GM12878 (cell line): ENCODE data around the gene LIF. TPM values are rescaled to one million over a fixed set of nuclear protein-coding genes. Genes with fewer than 3 reads are reported as not detected.

Source experiments
- ATAC-seq: fragments of 200-7000 bp; cut with Tn5 transposase; 3 replicates; pipeline ENCODE4 v1.9.1; 2020; ENCODE audit warnings: mild to moderate bottlenecking, moderate library complexity
- BruUV-seq: library from RNA; stranded (reverse); fragments of 400-500 nt; replicated peaks from 2 replicates; lab custom pipeline; 2021; lab: Mats Ljungman, UMichigan
- CTCF ChIA-PET: fragments of 300-600 bp; sonication (Branson Sonifier 250); formaldehyde crosslinking; extraction: SDS; loops from one replicate; lab custom pipeline; 2021; ENCODE audit warnings: inconsistent platforms; lab: Yijun Ruan, JAX
- POLR2A ChIA-PET: fragments of 350-600 bp; formaldehyde crosslinking; extraction: SDS; loops from one replicate; lab custom pipeline; 2021; ENCODE audit warnings: inconsistent platforms; lab: Charles Lee
- RAD21 ChIA-PET: fragments of 300-600 bp; sonication (Branson Sonifier 250); formaldehyde crosslinking; loops from one replicate; lab custom pipeline; 2023; ENCODE audit warnings: antibody characterized with exemption; ENCODE audit not compliant: unreplicated experiment; lab: Charles Lee
- SMC1A ChIA-PET: fragments of 300-600 bp; sonication (Branson Sonifier 250); formaldehyde crosslinking; loops from one replicate; lab custom pipeline; 2023; ENCODE audit not compliant: unreplicated experiment, uncharacterized antibody; lab: Charles Lee
- DNase-seq: peaks from one replicate; pipeline ENCODE4 v3.0.0-alpha.2; 2011; ENCODE audit warnings: low read depth, low spot score
- FAIRE-seq: peaks from 3 replicates; lab custom pipeline; 2011; peaks lifted over from hg19 to GRCh38; lab: Jason Lieb, UNC
- H2AFZ ChIP-seq: 2 replicates; pipeline ENCODE4 v1.6.0; 2011; ENCODE audit warnings: low read depth, low read length, control low read depth; ENCODE audit not compliant: control insufficient read depth
- H3K27ac ChIP-seq: 2 replicates; pipeline ENCODE4 v1.5.1; 2011; ENCODE audit warnings: control low read depth; ENCODE audit not compliant: control insufficient read depth, insufficient read depth
- H3K27me3 ChIP-seq, 2 experiments: replicated peaks in 1 of 2; 2 replicates each; pipeline versions ENCODE4 v1.6.0 to v1.6.1; 2011; ENCODE audit warnings: low read length in 1 of 2; ENCODE audit not compliant: control insufficient read depth in 2 of 2, insufficient read depth in 2 of 2
- H3K36me3 ChIP-seq, 2 experiments: 2 replicates each; pipeline ENCODE4 v1.5.1; 2011; ENCODE audit warnings: low read length in 1 of 2; ENCODE audit not compliant: control insufficient read depth in 2 of 2, insufficient read depth in 2 of 2
- H3K4me1 ChIP-seq: 2 replicates; pipeline ENCODE4 v1.6.1; 2011; ENCODE audit warnings: mild to moderate bottlenecking, low read length, moderate library complexity, mixed read lengths; ENCODE audit not compliant: control insufficient read depth, insufficient read depth
- H3K4me2 ChIP-seq: 2 replicates; pipeline ENCODE4 v1.6.0; 2011; ENCODE audit warnings: control low read depth; ENCODE audit not compliant: control insufficient read depth, insufficient read depth
- H3K4me3 ChIP-seq: fragments of 200-600 bp; sonication (generic); 2 replicates; pipeline ENCODE4 v1.5.1; 2016
- H3K79me2 ChIP-seq: 2 replicates; pipeline ENCODE4 v1.6.0; 2011; ENCODE audit warnings: low read length; ENCODE audit not compliant: control insufficient read depth, insufficient read depth
- H3K9ac ChIP-seq: 2 replicates; pipeline ENCODE4 v1.8.0; 2011; ENCODE audit warnings: low read length, control low read depth, mixed read lengths; ENCODE audit not compliant: control insufficient read depth, insufficient read depth
- H3K9me3 ChIP-seq: replicated peaks from 3 replicates; pipeline ENCODE4 v1.5.1; 2011; ENCODE audit warnings: mild to moderate bottlenecking, low read length; ENCODE audit not compliant: control insufficient read depth, insufficient read depth
- H4K20me1 ChIP-seq: 2 replicates; pipeline ENCODE4 v1.6.0; 2011; ENCODE audit not compliant: control insufficient read depth, insufficient read depth
- BCL3 ChIP-seq: IDR thresholded peaks from 2 replicates; pipeline ENCODE4 v1.6.1; 2011; ENCODE audit warnings: borderline replicate concordance, low read depth, mild to moderate bottlenecking, moderate library complexity, low read length; ENCODE audit not compliant: insufficient read depth, poor library complexity, severe bottlenecking
- ESRRA ChIP-seq: IDR thresholded peaks from 2 replicates; pipeline ENCODE4 v1.6.1; 2012; ENCODE audit warnings: mild to moderate bottlenecking, low read length, improper control_type of control experiment
- HDGF ChIP-seq: fragments of 450-650 bp; IDR thresholded peaks from 2 replicates; pipeline ENCODE4 v1.6.1; 2016; ENCODE audit warnings: antibody characterized with exemption
- KAT2A ChIP-seq: conservative IDR thresholded peaks from 2 replicates; pipeline ENCODE4 v1.6.1; 2011; ENCODE audit warnings: low read depth, low read length; ENCODE audit not compliant: control insufficient read depth
- MTA2 ChIP-seq: fragments of 450-650 bp; IDR thresholded peaks from 2 replicates; pipeline ENCODE4 v1.6.1; 2016; ENCODE audit warnings: low read depth, mild to moderate bottlenecking, moderate library complexity
- PKNOX1 ChIP-seq: fragments of 450-650 bp; IDR thresholded peaks from 2 replicates; pipeline ENCODE4 v1.6.1; 2016; ENCODE audit warnings: mild to moderate bottlenecking
- POLR2AphosphoS2 ChIP-seq: IDR thresholded peaks from 2 replicates; pipeline ENCODE4 v1.6.1; 2011; ENCODE audit warnings: low read depth, mild to moderate bottlenecking, low read length, improper control_type of control experiment, moderate library complexity
- TARDBP ChIP-seq: IDR thresholded peaks from 2 replicates; pipeline ENCODE4 v1.6.1; 2016; ENCODE audit warnings: borderline replicate concordance
- ZBTB4 ChIP-seq: fragments of 450-650 bp; formaldehyde crosslinking; IDR thresholded peaks from 2 replicates; pipeline ENCODE4 v1.4.0; 2022; ENCODE audit warnings: mild to moderate bottlenecking, moderate library complexity
- WGBS: methylation state at CpG from one replicate; pipeline ENCODE4 v1.1.6; 2016; ENCODE audit warnings: low lambda C conversion rate; ENCODE audit not compliant: insufficient replicate concordance, insufficient coverage; ENCODE audit errors: missing lambda C conversion rate; 5-methylcytosine and 5-hydroxymethylcytosine counted together
- in situ Hi-C: fragments of 300-500 bp; cut with MboI; formaldehyde crosslinking; loops from 9 replicates; pipeline ENCODE4 v1.14.3; 2018; ENCODE audit warnings: mixed read lengths
- intact Hi-C: fragments of 100-400 bp; cut with micrococcal nuclease; formaldehyde crosslinking; loops from one replicate; pipeline ENCODE4 v1.14.2; 2022; ENCODE audit not compliant: unreplicated experiment
- polyA plus RNA-seq, 11 experiments: library from polyadenylated mRNA; depleted of rRNA in 4 of 11; unstranded in 6 of 11; stranded (reverse) in 5 of 11; fragments of >200 nt; fragmentation: Nextera tagmentation in 4 of 11; fragmentation: Illumina TruSeq in 1 of 11; extraction: Ambion mirVana in 4 of 11; extraction: Trizol in 1 of 11; gene quantifications; 1 replicate in 1 of 11; 2 replicates in 10 of 11; pipeline versions ENCODE4 v1.2.1 to v1.2.3, GENCODE V29; 2011 to 2016; ENCODE audit warnings: inconsistent platforms in 2 of 11, missing spikeins in 2 of 11, low read depth in 1 of 11
- total RNA-seq, 4 experiments: library from RNA; depleted of rRNA in 3 of 4; stranded (reverse); fragments of >200 nt in 3 of 4; fragmentation: Illumina TruSeq in 1 of 4; extraction: Trizol in 1 of 4; gene quantifications; 2 replicates each; pipeline versions ENCODE4 v1.2.1 to v1.2.3, GENCODE V29; 2013 to 2021

LIF gene
- total and polyA plus RNA-seq, 10 of the 15 experiments (the other 5 are each of a cell fraction or from before 2014, with no cell fraction given) = 0.05 to 3.4 (median 0.97) TPM

- TF ChIP-seq ZBTB4 (CRISPR knock-in tag) (no peak), HDGF (no peak)
These were observed 39.3 kb upstream of the LIF start (continued) for GRCh38 chr22:30285846-30286200.

- Histone ChIP-seq H3K9ac (no peak overlapping the region), H3K4me2 (no peak overlapping the region), H3K27ac (no peak overlapping the region), H2AFZ (no peak overlapping the region), H3K4me3 (no peak overlapping the region), H3K79me2 (no peaks in the 10 kb centered on the region), H3K36me3 (no peaks in the 10 kb centered on the region), H3K4me1 (peaks cover 15% of the 10 kb centered on the region), H3K9me3 (no peaks in the 10 kb centered on the region), H4K20me1 (no peaks in the 10 kb centered on the region), H3K27me3 (no peaks in the 10 kb centered on the region; a peak in 1 of 4 replicates)
- no peak for ATAC-seq
- TF ChIP-seq BCL3 (no peak), ZBTB4 (CRISPR knock-in tag) (no peak), KAT2A (no peak), PKNOX1 (no peak), MTA2 (no peak), TARDBP (no peak), ESRRA (no peak), POLR2AphosphoS2 (no peak)
- POLR2A ChIA-PET = no interaction called here
- no peak for FAIRE-seq
- intact Hi-C loops = loop anchor here (10.0 kb wide), 1 partner anchor 199 kb away; no protein-coding TSS in a partner anchor
- RAD21 ChIA-PET = interaction anchor here (0.6 to 1.5 kb wide), 6 partner anchors 22 to 177 kb away, joined by 3 to 5 read pairs (median 3); no protein-coding TSS in a partner anchor
- no peak for DNase-seq
- WGBS = 67% methylated on average over 25 of the region's 27 CpGs
- no TSS peak for BruUV-seq
- SMC1A ChIA-PET = interaction anchor here (0.7 to 5.6 kb wide), 3 partner anchors 101 to 178 kb away, joined by 3 to 201 read pairs (median 41); partner anchors contain the start of gene RNF215
- in situ Hi-C loops = loop anchor here (5.0 kb wide), 1 partner anchor 102 kb away; the partner anchor contains the start of gene RNF215
- CTCF ChIA-PET = interaction anchor here (0.7 to 10.5 kb wide), 8 partner anchors 18 to 279 kb away, joined by 3 to 436 read pairs (median 14); partner anchors contain the start of genes OSM and RNF215
These were observed 38.8 kb upstream of the LIF start for GRCh38 chr22:30285176-30285845.
